HepG2 (cell line): ENCODE measurements around the gene ARHGDIA. TPM values are rescaled to one million over a fixed set of nuclear protein-coding genes. Genes with fewer than 3 reads are reported as not detected.
A peak's percentile ranks its signal among the peaks of the same experiment; 100 is the strongest.

Source experiments
- ARID2 ChIP-seq: sonication (generic); formaldehyde crosslinking; IDR thresholded peaks from 2 replicates; pipeline ENCODE4 v1.8.1; 2022; ENCODE audit warnings: mild to moderate bottlenecking, missing genetic modification reagents, borderline replicate concordance
- ATAD3A ChIP-seq: sonication (generic); formaldehyde crosslinking; IDR thresholded peaks from 2 replicates; pipeline ENCODE4 v1.4.0; 2020; ENCODE audit warnings: missing genetic modification reagents
- ATF7 ChIP-seq, 2 experiments: fragments of 450-650 bp in 1 of 2; sonication (generic) in 1 of 2; formaldehyde crosslinking in 1 of 2; IDR thresholded peaks; 2 replicates each; pipeline versions ENCODE4 v1.4.0 to v1.6.1; 2016 to 2020; ENCODE audit warnings: antibody characterized with exemption in 1 of 2, mild to moderate bottlenecking in 1 of 2, missing genetic modification reagents in 1 of 2
- CEBPG ChIP-seq: IDR thresholded peaks from 2 replicates; pipeline ENCODE4 v1.6.1; 2016
- KDM3A ChIP-seq: IDR thresholded peaks from 2 replicates; pipeline ENCODE4 v1.6.1; 2018; ENCODE audit warnings: low read depth, missing compliant biosample characterization
- MAF1 ChIP-seq: sonication (generic); formaldehyde crosslinking; IDR thresholded peaks from 2 replicates; pipeline ENCODE4 v1.5.0; 2020; ENCODE audit warnings: missing genetic modification reagents, borderline replicate concordance
- MTA1 ChIP-seq: sonication (generic); formaldehyde crosslinking; IDR thresholded peaks from 2 replicates; pipeline ENCODE4 v1.4.0; 2020; ENCODE audit warnings: missing genetic modification reagents, mild to moderate bottlenecking, borderline replicate concordance
- NR1H2 ChIP-seq: sonication (generic); formaldehyde crosslinking; IDR thresholded peaks from 2 replicates; pipeline ENCODE4 v1.8.1; 2022; ENCODE audit warnings: low read depth, missing genetic modification reagents, borderline replicate concordance
- PAWR ChIP-seq: sonication (generic); formaldehyde crosslinking; IDR thresholded peaks from 2 replicates; pipeline ENCODE4 v1.4.0; 2020; ENCODE audit warnings: missing genetic modification reagents, mild to moderate bottlenecking, borderline replicate concordance
- PCBP1 ChIP-seq: fragments of 200-400 bp; formaldehyde crosslinking; IDR thresholded peaks from 2 replicates; pipeline ENCODE4 v1.6.1; 2017; ENCODE audit warnings: mild to moderate bottlenecking, low read depth, low read length, borderline replicate concordance
- PHF8 ChIP-seq: sonication (generic); formaldehyde crosslinking; IDR thresholded peaks from 2 replicates; pipeline ENCODE4 v1.5.0; 2020; ENCODE audit warnings: missing genetic modification reagents
- SOX13 ChIP-seq, 3 experiments: fragments of 450-650 bp in 1 of 3; sonication (generic) in 1 of 3; formaldehyde crosslinking in 1 of 3; IDR thresholded peaks in 2 of 3; conservative IDR thresholded peaks in 1 of 3; 2 replicates each; pipeline versions ENCODE4 v1.5.0 to v1.6.1; 2016 to 2020; ENCODE audit warnings: antibody characterized with exemption in 1 of 3, mild to moderate bottlenecking in 1 of 3, missing compliant biosample characterization in 1 of 3, missing genetic modification reagents in 1 of 3, moderate library complexity in 1 of 3
- SRSF1 ChIP-seq: fragments of 200-400 bp; formaldehyde crosslinking; optimal IDR thresholded peaks from 2 replicates; pipeline ENCODE3; 2017; ENCODE audit warnings: mild to moderate bottlenecking, low read depth, low read length, moderate library complexity
- TGIF2 ChIP-seq: IDR thresholded peaks from 2 replicates; pipeline ENCODE4 v1.6.1; 2016; ENCODE audit warnings: control low read depth, missing compliant biosample characterization
- ZBTB3 ChIP-seq: sonication (generic); formaldehyde crosslinking; IDR thresholded peaks from 2 replicates; pipeline ENCODE4 v1.4.0; 2020; ENCODE audit warnings: low read depth, mild to moderate bottlenecking, moderate library complexity, missing genetic modification reagents, borderline replicate concordance
- ZBTB42 ChIP-seq: sonication (generic); formaldehyde crosslinking; IDR thresholded peaks from 2 replicates; pipeline ENCODE4 v1.5.0; 2020; ENCODE audit warnings: mild to moderate bottlenecking, missing genetic modification reagents
- ZFYVE20 ChIP-seq: sonication (generic); formaldehyde crosslinking; IDR thresholded peaks from 2 replicates; pipeline ENCODE4 v1.8.0; 2023; ENCODE audit warnings: low read depth, mild to moderate bottlenecking, moderate library complexity, missing genetic modification reagents, borderline replicate concordance
- ZNF12 ChIP-seq: sonication (generic); formaldehyde crosslinking; IDR thresholded peaks from 2 replicates; pipeline ENCODE4 v1.5.0; 2020; ENCODE audit warnings: missing genetic modification reagents
- ZNF124 ChIP-seq: sonication (generic); formaldehyde crosslinking; IDR thresholded peaks from 2 replicates; pipeline ENCODE4 v1.4.0; 2020; ENCODE audit warnings: missing genetic modification reagents
- ZNF317 ChIP-seq: sonication (generic); formaldehyde crosslinking; IDR thresholded peaks from 2 replicates; pipeline ENCODE4 v1.5.0; 2020; ENCODE audit warnings: mild to moderate bottlenecking, missing genetic modification reagents
- ZNF441 ChIP-seq: sonication (generic); formaldehyde crosslinking; IDR thresholded peaks from 2 replicates; pipeline ENCODE4 v1.7.0; 2021; ENCODE audit warnings: missing genetic modification reagents, borderline replicate concordance
- polyA plus RNA-seq, 8 experiments: library from polyadenylated mRNA; depleted of rRNA in 3 of 8; stranded (reverse) in 7 of 8; unstranded in 1 of 8; fragments of >200 nt; fragmentation: Illumina TruSeq in 4 of 8; extraction: Trizol in 4 of 8; gene quantifications; 2 replicates each; pipeline versions ENCODE4 v1.2.1 to v1.2.3, GENCODE V29; 2011 to 2016; ENCODE audit warnings: low read depth in 4 of 8, missing spikeins in 1 of 8, mixed read lengths in 1 of 8; ENCODE audit not compliant: insufficient read depth in 1 of 8
- total RNA-seq, 5 experiments: library from RNA; depleted of rRNA; stranded (reverse); fragments of >200 nt; fragmentation: Illumina TruSeq; extraction: Trizol; gene quantifications; 2 replicates each; pipeline ENCODE4 v1.2.3, GENCODE V29; 2016; ENCODE audit warnings: low read depth in 1 of 5
- TF ChIP-seq, protein P1 (sequence below): sonication (generic); formaldehyde crosslinking; IDR thresholded peaks from 2 replicates; pipeline ENCODE4 v1.4.0; 2020; ENCODE audit warnings: missing genetic modification reagents, borderline replicate concordance
- TF ChIP-seq, protein P2 (sequence below): sonication (generic); formaldehyde crosslinking; IDR thresholded peaks from 2 replicates; pipeline ENCODE4 v1.5.0; 2020; ENCODE audit warnings: missing genetic modification reagents
- TF ChIP-seq, protein P3 (sequence below): sonication (generic); formaldehyde crosslinking; IDR thresholded peaks from 2 replicates; pipeline ENCODE4 v1.4.0; 2020; ENCODE audit warnings: missing genetic modification reagents, low read depth, mild to moderate bottlenecking, borderline replicate concordance

Gene ARHGDIA
- total and polyA plus RNA-seq, 2 of the 13 experiments (the other 11 are each of a cell fraction or from before 2014, with no cell fraction given), result 40.0 to 64.0 TPM

DNA sequence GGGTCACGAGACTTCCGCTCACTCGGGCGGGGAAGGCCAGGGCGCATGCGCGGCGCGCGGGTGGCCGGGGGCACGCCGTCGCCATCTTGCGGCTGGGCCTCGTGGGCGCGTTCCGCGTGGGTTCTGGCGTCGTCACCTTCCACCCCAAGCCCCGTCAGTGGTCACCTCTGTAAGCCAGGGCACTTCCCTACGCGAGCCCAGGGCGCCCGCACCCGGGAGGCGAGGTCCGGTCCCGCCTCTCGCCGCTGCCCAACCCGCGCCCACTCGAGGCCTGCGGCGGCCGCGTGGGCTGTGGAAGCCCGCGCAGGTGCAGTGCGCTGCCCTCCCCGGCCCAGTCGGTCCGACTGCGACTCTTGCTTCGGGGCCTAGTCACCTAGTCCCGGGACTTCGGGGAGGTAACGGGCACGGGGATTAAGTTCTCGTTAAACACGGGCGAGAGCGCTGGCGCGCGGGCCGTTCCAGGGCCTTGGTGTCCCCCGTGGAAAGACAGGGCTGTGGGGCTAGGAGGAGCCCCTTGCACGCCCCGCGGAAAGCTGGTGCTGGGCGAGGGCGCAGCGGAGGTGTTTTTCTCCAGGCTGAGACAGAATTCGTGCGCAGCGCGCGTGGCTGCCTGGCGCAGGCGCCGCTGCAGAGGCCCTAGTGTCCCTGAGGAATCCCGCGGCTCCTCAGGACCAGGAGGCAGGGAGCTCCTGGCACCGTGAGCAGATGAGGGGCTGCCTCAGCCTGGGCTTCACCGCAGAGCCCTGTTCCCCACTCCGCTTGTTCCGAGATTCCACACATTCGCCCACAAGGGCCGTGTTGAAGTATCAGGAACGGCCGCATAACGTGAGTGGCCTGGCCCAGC, 472 bp upstream of the ARHGDIA start (continued):
- TF ChIP-seq ZBTB3 (CRISPR knock-in tag) (no peak), ATAD3A (CRISPR knock-in tag) (no peak), ATF7 (IDR thresholded peaks at IDR 0.05) (no peak), ATF7 (CRISPR knock-in tag; IDR thresholded peaks at IDR 0.05) (peak; percentile 73), PHF8 (peak; percentile 83), ZFYVE20 (CRISPR knock-in tag) (peak; percentile 68; the same call in 1 of the 2 replicates), CEBPG (CRISPR knock-in tag) (no peak), ZNF12 (CRISPR knock-in tag) (peak; percentile 43; the same call in 1 of the 2 replicates), PAWR (CRISPR knock-in tag) (no peak), MAF1 (CRISPR knock-in tag) (no peak), ZNF317 (CRISPR knock-in tag) (no peak; the same call in 1 of the 2 replicates), KDM3A (CRISPR knock-in tag) (no peak; the same call in none of the 2 replicates), ZNF441 (CRISPR knock-in tag) (peak; percentile 89), SOX13 (IDR thresholded peaks at IDR 0.05) (no peak; the same call in 1 of the 2 replicates), SOX13 (CRISPR knock-in tag; conservative IDR thresholded peaks at IDR 0.05 in 1 of 2, IDR thresholded peaks at IDR 0.05 in 1 of 2) (no peak), PCBP1 (0 out of 2 replicates have a peak, but pooled peaks have one; percentile 36), ZBTB42 (CRISPR knock-in tag) (peak; percentile 88; the same call in 1 of the 2 replicates), TGIF2 (CRISPR knock-in tag) (peak; percentile 92), NR1H2 (peak; percentile 98), ARID2 (CRISPR knock-in tag) (peak; percentile 65), SRSF1 (no peak), MTA1 (CRISPR knock-in tag) (peak; percentile 100), ZNF124 (CRISPR knock-in tag) (no peak)
- TF ChIP-seq, protein P1, sequence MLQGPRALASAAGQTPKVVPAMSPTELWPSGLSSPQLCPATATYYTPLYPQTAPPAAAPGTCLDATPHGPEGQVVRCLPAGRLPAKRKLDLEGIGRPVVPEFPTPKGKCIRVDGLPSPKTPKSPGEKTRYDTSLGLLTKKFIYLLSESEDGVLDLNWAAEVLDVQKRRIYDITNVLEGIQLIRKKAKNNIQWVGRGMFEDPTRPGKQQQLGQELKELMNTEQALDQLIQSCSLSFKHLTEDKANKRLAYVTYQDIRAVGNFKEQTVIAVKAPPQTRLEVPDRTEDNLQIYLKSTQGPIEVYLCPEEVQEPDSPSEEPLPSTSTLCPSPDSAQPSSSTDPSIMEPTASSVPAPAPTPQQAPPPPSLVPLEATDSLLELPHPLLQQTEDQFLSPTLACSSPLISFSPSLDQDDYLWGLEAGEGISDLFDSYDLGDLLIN (CRISPR knock-in tag), result no peak
- TF ChIP-seq, protein P2, sequence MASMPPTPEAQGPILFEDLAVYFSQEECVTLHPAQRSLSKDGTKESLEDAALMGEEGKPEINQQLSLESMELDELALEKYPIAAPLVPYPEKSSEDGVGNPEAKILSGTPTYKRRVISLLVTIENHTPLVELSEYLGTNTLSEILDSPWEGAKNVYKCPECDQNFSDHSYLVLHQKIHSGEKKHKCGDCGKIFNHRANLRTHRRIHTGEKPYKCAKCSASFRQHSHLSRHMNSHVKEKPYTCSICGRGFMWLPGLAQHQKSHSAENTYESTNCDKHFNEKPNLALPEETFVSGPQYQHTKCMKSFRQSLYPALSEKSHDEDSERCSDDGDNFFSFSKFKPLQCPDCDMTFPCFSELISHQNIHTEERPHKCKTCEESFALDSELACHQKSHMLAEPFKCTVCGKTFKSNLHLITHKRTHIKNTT, result no peak
- TF ChIP-seq, protein P3, sequence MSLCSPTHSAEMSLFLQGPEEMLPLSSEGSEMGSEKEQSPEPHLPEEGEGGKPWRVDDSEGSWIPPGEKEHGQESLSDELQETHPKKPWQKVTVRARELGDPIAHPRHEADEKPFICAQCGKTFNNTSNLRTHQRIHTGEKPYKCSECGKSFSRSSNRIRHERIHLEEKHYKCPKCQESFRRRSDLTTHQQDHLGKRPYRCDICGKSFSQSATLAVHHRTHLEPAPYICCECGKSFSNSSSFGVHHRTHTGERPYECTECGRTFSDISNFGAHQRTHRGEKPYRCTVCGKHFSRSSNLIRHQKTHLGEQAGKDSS (CRISPR knock-in tag), result peak; percentile 89
